HG03521 (cell line): Measurements from ENCODE around the gene ABCB8.

ENCODE experiments used
- ATAC-seq: cut with Tn5 transposase; IDR thresholded peaks from one replicate; pipeline ENCODE4 v1.9.1; 2021; ENCODE audit warnings: mild to moderate bottlenecking, moderate library complexity; ENCODE audit not compliant: unreplicated experiment

The ABCB8 gene

DNA sequence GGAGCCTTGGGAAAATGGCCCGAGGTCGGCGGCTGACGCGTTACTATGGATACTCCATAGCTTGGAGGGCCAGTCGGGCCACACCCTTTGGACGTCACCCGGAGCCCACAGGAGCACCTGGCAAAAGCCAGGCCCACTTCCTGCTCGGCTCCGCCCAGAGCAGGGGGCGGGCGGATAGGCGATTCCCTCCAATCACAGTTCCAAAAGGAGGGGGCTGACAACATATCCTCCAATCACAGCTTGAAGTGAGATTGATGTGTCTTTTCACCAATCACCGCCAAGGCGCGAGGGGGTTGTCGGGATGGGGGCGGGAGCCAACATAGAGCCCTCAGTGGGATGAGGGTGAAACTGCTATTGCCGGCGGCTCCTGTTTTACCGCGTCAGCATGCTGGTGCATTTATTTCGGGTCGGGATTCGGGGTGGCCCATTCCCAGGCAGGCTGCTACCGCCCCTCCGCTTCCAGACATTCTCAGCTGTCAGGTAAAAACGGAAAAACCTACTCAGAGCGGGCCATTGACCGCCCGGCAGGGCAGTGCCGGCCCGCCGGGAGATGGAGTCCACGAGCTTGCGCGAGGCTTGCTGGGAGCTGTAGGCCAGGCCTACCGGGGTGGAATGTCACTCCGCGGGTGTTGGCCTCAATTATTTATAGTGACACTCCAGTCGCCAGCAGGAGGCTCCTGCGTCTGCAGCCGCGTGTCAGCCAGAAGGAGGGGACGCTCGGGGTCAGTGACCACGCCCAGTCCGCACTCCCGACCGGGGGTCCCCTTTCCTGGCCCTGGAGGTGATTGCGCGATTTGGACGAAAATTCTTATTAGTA lies at the start of gene ABCB8:
ABCB8 (plus strand) TSS at position 320 of the 817 bp plus-strand sequence; CDS start at position 386, 66 bp downstream.
- peak; percentile 96 for ATAC-seq

DNA sequence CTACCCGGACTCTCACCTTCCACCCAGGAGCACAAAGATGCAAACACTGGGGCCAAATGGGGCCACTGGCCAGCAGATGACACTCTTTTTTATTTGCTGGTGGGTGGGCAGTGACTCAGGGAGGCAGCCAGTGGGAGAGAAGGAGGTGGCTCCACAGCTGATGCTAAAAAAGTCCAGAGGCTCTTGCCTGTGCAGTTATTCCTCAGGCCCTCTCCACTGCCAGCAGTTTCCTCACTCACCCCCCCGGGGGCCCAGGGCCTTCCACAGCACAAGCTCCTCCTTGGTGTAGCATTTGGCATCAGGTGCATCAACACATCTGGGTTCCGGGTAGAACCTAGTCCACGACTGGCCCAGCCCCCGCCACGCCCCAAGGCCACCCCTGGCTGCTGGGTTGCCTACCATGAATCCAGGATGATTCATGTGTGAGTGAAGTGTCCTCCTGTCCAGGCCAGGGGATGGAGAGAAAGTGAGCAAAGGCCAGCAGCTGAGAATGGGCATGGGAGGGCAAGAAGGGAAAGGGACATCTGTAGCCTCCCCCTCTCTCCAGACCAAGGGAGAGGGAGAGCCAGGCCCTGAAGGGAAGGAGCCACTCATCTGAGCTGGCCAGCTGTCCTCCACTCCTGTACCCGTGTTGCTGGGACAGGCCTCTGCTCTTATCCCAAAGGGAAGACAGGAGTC lies 48.4 kb upstream of the ABCB8 start:
- no peak for ATAC-seq

DNA sequence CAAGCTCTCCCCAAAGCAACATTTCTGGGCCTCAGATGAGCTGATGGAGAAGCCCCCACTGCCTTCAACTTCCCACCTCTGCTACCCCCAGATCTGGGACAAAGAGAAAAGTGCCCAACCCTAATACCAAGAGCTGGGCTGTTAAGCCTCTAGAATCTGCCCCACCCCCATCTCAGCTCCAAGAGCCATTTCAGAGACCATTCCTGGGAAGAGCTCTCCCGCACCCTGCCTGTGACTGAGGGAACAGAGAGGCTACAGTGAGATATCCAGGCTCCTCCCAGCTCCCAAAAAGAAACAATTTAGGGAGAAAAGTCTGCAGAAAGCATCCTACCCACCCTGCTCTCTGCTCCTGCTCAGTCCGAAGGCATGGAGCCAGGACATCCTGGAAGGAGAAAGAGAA lies 47.6 kb upstream of the ABCB8 start:
- ATAC-seq = no peak

DNA sequence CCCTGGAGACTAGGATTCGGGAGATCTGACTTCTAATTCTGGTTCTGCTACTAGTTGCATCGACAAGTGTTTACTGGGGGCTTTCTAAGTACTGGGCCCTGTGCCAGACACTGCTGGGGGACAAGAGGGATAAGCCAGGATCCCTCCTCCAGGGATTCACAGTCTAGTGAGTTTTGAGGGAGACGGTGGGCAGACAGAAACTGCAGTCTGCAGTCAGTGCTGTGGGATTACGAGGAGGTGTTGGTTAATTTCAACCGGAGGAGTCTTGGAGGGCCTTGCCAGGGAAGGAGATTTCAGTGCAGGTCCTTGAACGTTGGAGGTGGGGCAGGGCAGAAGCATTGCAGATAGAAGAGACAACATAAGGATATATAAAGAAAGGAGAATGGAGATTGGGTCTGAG lies 46.6 kb upstream of the ABCB8 start:
- no peak for ATAC-seq

DNA sequence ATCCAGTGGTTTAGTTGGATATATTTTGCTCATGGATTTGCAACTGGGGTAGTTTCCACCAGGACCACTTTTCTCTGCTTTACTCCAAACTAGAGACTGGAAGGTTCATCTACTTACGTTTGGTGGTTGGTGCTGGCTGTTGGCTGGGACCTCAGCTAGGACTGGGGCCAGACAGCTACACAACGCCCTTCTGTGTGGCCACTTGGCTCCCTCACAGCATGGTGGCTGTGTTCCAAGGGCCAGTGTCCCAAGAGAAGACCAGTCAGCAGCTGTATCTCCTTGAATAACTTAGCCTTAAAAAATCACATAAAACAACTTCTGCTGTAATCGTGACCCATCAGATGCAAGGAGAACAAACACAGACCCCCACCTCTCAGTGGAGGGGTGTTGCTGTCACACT lies 45.9 kb upstream of the ABCB8 start:
- no peak for ATAC-seq

DNA sequence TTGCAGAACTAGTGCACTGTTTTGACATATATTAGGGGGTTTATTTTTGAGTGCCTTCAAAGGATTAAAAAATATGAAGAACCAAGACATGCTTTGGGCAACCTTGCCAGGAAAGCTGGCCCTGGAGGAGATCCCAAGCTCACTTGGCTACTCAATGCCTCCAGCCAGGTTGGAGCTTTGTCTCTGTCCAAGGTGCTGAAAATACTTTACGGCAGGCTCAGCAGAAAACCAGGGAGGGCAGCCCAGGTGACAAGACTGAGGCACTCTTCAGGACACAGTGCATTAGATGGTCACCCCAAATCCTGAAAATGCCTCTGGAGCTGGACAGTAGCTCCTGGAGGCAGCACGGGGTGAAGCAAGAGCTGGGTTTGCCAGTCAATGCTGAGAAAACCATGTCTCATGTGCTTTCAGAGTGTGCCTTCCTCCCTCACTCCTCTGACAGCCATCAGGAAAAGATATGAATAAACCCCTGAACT lies 44.3 kb upstream of the ABCB8 start:
- no peak for ATAC-seq

DNA sequence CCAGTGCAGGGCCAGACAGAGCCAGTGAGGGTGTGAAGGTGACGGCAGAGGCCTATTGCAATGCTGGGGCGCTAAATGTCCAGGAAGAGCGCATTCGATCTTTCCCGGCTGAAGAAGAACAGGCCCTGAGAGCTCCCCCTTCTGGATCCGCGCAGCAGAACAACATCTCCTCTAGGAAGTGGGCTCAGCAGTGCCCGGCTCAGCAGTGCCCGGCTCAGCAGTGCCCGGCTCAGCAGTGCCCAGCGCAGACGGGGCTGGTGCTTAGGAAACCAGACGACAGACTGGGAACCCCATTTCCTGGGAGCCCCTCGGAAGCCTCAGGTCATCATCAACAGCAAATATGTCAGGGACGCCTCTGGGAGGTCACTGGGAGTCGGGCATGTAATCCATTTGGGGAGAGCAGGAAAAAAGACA lies 42.1 kb upstream of the ABCB8 start:
- ATAC-seq = no peak

DNA sequence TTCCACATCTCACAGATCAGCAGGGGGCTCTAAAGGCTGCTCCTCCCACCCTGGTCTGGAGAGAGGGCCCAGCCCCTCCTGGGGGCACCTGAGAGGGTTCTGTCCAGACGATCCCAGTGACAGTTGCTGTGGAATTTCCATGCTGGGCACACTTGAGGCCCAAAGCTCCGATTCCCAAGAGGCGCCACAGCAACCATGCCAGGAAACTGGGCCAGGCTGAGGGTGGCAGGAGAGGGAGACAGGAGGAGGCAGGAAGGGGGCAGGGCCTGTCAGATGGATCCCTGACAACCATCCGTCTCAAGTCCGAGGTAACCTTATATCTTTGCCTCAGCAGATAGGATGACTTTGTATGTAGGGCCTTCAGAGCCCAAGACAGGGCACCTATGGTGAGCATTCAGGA lies 41.7 kb upstream of the ABCB8 start:
- ATAC-seq = no peak

DNA sequence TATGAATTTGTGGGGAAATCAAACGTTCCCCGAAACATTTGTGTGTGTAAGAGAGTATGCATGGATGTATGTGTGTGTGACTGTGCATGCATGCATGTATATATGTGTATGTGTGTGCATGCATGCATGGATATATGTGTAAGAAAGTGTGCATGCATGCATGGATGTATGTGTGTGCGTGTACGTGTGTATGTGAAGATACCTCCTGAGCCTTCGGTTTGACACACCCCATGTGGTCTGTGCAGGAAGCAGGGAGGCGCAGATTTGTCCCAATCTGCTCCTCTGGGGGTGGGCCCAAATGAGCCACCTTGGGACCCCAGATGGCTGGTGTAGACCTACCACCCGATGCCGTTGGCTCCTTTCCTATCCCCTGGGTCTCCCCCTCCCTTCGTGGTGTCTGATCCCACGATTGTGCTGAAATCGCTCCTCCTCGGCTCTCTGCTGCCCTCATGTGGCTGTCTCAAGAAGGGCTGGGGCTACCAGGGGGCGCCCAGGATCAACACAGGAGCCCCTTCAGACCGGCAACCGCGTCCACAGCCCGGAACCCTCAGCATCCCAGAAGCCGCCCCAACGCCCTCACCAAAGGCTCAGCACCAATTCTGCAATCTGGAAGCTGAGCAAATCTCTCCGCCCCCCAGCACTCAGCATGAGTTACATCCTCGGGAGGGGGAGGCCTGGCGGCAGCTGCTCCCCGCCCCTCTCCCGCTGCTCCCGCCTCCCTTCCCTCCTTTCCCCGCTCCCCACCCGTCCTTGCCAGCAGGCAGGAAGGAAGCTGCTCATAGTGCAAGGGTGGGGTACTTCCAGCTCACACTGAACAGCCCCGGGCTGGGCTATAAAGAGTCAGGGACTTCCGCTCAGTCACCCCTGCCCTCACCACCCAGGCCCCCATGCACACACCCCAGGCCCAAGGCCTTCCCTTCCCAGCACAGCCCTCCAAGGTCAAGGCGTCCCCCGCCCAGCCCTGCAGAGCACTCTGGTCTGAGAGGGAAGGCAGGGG lies 39.7 kb upstream of the ABCB8 start:
- ATAC-seq = no peak

DNA sequence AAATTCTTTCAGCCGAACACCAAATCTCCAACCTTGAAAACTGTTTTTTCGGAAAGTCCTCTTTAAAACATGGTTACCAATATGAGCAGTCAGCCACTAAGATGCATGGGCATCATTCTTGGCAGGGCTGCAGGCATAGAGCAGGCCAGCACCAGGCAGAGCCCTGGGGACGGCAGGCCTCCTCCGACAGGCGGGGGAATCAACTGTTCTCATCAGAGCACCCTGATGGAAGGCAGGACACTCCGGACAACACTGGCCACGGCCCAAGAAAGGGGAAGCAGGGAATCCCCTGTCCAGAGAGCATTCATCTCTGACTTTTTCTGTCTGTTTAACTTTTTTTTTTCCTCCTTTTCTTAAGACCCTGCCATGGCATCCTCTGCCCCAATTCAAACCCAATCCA lies 38.8 kb upstream of the ABCB8 start:
- ATAC-seq = no peak

DNA sequence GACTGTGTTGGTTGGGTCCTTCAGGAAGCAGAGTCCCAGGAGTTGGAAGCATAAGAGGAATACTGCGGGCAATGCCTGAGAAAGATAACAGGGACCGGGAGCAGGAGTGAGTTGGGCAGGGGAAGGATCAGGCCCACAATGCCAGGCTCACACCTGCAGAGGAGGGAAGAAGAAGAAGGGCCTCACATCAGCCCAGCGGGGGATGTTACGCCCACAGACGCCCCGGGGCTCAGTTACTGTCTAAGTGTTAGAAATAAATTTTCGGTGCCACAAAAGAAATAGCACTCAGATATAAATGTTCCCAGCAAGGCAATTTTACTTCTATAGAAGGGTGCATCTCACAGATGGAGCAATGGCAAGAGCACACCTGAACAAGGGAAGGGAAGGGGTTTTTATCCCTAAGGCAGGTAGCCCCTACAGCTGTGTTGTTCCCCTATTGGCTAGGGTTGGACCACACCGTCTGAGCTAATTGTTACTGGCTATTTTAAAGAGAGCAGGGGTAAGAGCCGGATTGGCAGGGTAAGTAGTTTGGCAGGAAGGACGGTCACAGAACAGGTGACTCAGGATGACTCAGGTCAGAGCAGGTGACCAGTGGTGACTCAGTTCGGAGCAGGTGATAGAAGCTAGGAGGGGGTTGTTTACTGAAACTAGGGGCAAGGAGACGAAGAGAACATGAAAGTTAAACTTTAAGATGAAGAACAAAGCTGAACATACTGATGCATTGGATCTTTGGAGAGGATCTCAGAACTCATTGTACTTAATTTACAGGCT lies 37.6 kb upstream of the ABCB8 start, which contains the start of gene NOS3:
NOS3 (plus strand) TSS at position 602 of the 771 bp plus-strand sequence. CDS start 2,787 bp downstream, outside the sequence.
- ATAC-seq = no peak

DNA sequence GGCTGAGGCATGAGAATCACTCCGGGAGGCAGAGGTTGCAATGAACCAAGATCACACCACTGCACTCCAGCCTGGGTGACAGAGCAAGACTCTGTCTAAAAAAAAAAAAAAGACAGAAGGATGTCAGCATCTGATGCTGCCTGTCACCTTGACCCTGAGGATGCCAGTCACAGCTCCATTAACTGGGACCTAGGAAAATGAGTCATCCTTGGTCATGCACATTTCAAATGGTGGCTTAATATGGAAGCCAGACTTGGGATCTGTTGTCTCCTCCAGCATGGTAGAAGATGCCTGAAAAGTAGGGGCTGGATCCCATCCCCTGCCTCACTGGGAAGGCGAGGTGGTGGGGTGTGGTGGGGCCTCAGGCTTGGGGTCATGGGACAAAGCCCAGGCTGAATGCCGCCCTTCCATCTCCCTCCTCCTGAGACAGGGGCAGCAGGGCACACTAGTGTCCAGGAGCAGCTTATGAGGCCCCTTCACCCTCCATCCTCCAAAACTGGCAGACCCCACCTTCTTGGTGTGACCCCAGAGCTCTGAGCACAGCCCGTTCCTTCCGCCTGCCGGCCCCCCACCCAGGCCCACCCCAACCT lies 36.1 kb upstream of the ABCB8 start:
- no peak for ATAC-seq

DNA sequence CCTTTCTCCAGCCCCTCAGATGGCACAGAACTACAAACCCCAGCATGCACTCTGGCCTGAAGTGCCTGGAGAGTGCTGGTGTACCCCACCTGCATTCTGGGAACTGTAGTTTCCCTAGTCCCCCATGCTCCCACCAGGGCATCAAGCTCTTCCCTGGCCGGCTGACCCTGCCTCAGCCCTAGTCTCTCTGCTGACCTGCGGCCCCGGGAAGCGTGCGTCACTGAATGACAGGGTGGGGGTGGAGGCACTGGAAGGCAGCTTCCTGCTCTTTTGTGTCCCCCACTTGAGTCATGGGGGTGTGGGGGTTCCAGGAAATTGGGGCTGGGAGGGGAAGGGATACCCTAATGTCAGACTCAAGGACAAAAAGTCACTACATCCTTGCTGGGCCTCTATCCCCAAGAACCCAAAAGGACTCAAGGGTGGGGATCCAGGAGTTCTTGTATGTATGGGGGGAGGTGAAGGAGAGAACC lies 35.4 kb upstream of the ABCB8 start:
- ATAC-seq = no peak

DNA sequence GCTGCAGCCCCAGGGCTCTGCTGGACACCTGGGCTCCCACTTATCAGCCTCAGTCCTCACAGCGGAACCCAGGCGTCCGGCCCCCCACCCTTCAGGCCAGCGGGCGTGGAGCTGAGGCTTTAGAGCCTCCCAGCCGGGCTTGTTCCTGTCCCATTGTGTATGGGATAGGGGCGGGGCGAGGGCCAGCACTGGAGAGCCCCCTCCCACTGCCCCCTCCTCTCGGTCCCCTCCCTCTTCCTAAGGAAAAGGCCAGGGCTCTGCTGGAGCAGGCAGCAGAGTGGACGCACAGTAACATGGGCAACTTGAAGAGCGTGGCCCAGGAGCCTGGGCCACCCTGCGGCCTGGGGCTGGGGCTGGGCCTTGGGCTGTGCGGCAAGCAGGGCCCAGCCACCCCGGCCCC lies 34.7 kb upstream of the ABCB8 start:
- ATAC-seq = no peak

DNA sequence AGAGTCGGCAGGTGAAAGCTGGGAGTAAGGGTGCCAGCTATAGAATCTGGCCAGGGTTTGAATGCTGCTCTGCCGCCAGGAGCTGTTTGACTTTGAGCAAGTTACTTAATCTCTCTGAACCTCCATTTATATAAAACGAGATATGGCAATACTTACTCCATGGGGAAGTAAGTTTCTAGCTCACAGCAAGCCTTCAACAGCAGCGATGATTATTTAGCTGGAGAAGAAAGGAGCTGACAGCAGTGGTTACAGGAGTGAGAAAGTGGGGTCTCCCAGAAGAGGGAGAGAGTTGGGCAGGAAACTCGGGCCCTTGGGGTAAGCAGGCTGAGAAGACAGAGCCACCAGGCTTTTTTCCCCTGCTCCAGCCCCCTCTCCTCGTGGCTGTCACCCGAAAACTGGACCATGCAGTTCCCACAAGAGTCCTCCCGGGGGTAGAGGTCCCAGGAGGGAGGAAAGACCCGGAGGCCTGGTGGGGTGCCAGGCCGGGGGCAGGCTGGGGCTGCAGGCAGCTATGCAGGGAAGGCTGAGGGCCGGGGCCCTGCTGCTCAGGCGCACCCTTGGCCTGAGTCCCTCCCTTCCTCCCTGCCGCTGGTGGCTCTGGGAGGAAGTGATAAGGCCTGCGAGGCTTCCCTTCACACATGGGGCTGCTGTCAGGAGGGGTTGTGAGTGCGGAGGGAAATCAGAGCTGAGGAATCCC lies 34.0 kb upstream of the ABCB8 start:
- ATAC-seq = no peak

DNA sequence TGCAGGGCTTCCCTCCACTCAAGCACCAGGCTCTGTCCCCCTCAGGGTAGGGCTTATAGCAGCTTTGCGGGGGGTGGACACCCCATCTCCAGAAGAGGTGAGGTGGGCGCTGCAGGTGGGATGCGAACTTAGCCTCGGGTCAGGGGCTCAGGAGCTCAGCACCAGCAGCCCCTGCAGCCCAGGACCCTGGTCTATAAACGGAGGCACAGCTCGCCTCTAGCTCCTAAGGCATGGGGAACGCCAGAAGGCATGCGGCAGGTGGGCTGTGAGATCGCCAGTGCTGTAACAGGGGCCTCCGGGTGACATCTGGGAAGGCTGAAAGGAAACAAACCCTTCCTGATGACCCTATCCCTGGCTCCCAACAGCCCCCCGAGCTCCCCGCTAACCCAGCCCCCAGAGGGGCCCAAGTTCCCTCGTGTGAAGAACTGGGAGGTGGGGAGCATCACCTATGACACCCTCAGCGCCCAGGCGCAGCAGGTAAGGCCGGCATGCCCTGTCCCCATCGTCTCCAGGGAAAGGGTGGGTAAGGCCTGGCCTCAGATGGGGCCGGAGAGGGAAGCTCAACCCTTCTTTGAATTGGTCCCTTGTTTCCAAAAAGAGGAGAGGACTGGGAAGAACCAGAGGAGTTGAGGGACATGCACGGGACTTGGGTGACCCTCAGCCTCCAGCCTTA lies 33.3 kb upstream of the ABCB8 start:
- ATAC-seq = no peak

DNA sequence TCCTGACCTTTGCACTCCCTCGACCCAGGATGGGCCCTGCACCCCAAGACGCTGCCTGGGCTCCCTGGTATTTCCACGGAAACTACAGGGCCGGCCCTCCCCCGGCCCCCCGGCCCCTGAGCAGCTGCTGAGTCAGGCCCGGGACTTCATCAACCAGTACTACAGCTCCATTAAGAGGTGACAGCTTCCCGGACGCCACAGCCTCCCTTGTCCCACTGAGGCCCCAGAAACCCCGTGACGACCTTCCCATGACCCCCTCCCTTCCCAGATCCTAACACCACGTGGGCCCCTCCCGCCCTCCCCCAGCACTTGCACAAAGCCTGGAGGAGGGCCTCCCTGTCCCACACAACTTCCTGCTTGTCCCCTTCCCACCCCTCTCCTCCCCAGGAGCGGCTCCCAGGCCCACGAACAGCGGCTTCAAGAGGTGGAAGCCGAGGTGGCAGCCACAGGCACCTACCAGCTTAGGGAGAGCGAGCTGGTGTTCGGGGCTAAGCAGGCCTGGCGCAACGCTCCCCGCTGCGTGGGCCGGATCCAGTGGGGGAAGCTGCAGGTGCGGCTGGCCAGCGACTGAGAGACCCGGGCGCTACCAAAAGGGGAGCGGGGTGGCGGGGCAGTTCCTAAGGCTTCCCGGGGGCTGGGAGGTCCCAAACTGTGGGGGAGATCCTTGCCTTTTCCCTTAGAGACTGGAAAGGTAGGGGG lies 31.7 kb upstream of the ABCB8 start:
- ATAC-seq = no peak

DNA sequence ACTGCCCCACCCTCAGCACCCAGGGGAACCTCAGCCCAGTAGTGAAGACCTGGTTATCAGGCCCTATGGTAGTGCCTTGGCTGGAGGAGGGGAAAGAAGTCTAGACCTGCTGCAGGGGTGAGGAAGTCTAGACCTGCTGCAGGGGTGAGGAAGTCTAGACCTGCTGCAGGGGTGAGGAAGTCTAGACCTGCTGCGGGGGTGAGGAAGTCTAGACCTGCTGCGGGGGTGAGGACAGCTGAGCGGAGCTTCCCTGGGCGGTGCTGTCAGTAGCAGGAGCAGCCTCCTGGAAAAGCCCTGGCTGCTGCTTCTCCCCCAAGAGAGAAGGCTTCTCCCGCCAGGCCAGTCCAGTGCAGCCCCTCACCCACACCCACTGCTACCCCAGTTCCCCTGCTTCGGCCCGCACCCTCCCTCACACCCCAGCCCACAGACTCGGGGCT lies 31.2 kb upstream of the ABCB8 start:
- ATAC-seq = no peak
